Stimulated activated CD8-positive, alpha-beta memory T cell treated with anti-CD3 and anti-CD28 coated beads, Interleukin-15, amount 100 ng/mL, for 24 hours (primary cell): ENCODE data around the gene RSAD1.
"Not testable (repeated sequence)": the region's sequence is repeated elsewhere in the genome, so short reads cannot be mapped to it uniquely, and the experiment has no call there.

Experiments
- DNase-seq: peaks from one replicate; pipeline ENCODE4 v3.0.0-alpha.2; 2020; ENCODE audit warnings: low read depth

Gene RSAD1

DNA sequence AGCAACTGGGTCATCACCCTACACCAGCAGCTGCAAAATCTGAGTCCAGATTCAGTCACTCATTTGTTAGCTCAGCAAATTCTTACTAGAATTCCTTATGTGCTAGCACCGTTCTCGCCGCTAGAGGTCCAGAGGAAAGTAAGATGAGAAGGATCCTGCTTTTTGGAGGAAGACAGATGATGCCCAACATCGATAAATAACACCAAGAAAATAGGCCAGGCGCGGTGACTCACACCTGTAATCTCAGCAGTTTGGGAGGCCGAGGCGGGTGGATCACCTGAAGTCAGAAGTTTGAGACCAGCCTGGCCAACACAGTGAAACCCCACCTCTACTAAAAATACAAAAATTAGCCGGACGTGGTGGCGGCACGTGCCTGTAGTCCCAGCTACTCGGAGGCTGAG lies 5.9 kb upstream of the RSAD1 start:
- not testable (repeated sequence) for DNase-seq

DNA sequence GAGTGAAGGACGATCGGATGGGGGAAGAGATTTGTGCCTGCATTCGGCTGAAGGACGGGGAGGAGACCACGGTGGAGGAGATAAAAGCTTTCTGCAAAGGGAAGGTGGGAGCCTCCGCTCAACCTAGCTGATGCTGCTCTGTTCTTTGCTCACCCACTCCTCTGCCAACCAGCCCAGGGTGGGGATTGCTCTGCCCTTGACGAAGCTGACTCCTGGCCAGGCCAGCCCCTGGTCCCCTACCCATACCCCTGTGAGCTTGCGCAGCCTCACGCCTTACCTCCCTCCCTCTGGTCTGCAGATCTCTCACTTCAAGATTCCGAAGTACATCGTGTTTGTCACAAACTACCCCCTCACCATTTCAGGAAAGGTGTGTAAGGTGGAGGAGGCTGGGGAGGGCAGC lies 4.8 kb upstream of the RSAD1 start:
- DNase-seq, result no peak

- no peak for DNase-seq
Measured at GRCh38 chr17:50474523-50474922, 4.1 kb upstream of the RSAD1 start.

GRCh38 chr17:50475362-50475761 lies 3.3 kb upstream of the RSAD1 start:
- no peak for DNase-seq

GRCh38 chr17:50475775-50476544 lies 2.7 kb upstream of the RSAD1 start:
- not testable (repeated sequence) for DNase-seq

GRCh38 chr17:50476545-50477315 lies 1.9 kb upstream of the RSAD1 start:
- no peak for DNase-seq

GRCh38 chr17:50477976-50478375 lies 684 bp upstream of the RSAD1 start:
- no peak for DNase-seq

- peak; percentile 24 for DNase-seq
Measured at GRCh38 chr17:50479522-50480141, 972 bp downstream of the RSAD1 start.

DNA sequence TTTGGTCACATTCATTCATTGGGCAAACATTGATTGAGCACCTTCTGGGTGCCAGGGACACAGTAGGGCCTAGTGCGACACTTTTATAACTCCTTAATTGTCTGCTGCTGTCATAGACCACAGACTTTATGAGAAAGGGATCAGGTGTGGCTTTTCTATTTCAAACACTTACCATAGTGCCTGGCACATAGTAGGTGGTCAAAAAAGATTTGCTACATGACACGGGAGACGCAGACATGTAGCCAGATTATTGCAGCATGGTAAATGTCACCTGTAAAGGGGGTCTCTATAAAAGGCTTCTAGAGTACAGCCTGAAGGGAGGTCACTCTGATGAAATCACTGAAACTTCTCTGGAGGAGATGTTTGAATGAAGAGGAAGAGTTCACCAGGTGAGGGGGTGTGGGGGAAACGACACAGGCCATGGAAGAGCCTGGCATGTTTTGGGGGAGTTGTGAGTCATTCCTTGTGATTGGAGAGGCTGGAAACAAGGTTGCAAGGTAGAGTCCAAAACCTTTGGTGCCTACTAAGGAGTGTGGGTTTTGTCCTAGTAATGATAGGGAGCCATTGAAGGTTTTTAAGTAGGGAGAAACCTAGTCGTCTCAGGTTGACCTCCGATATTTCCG lies 1.6 kb downstream of the RSAD1 start:
- DNase-seq, result no peak

DNA sequence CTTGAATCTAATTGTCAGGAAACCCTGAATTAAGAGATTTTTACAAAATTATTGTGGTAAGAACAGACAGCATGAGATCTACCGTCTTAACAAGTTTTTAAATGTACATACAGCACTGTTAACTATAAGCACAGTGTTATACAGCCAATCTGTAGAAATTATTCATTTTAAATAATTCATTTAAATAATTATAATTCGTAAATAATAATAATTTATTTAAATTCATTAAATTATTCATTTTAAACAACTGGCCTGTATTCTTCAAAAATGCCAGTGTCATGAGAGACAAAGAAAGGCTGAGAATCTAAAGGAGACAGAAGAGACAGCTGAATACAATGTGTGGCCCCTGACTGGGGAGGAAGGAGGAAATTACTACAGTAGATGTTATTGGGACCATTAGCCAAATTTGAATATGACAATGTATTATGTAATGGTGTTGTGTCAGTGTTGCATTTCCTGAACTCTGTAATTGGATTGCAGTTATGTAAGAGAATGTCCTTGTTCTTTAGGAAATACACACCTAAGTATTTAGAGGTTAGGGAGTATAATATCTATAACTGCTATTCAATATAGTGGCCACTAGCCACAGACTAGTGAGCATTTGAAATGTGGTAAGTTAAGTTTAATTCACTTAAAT lies 2.3 kb downstream of the RSAD1 start:
- DNase-seq, result no peak

DNA sequence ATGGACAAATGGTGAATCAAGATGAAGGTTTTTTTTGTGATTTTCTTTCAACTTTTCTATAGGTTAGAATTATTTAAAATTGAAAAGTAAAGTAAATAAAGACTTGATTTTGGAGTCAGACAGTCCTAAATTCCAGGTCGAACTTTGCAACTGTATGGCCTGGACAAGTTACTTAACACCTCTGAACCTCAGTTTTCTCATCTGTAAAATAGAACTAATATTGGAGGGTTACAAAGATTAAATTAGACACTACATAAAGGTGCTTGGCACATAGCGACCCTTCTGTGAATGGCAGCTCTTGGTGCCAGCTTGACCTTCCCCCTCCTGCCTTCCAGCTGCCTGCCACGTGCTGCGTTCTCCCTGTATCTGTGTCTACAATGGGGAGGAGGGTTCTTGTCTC lies 3.0 kb downstream of the RSAD1 start:
- DNase-seq, result no peak

DNA sequence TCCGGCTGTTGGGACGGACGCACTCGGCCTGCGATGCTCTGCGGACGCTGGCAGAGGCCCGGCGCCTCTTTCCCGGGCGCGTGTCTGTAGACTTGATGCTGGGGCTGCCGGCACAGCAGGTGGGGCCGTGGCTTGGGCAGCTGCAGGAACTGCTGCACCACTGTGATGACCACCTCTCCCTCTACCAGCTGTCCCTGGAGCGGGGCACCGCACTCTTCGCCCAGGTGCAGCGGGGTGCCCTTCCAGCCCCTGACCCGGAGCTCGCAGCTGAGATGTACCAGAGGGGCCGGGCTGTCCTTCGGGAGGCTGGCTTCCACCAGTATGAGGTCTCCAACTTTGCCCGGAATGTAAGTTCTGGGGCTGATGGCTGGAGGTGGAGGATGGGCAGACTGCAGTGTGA lies 3.5 kb downstream of the RSAD1 start:
- DNase-seq, result no peak

GRCh38 chr17:50482516-50482915 lies 3.9 kb downstream of the RSAD1 start:
- peak; percentile 51 for DNase-seq

GRCh38 chr17:50483266-50483665 lies 4.6 kb downstream of the RSAD1 start:
- no peak for DNase-seq

DNA sequence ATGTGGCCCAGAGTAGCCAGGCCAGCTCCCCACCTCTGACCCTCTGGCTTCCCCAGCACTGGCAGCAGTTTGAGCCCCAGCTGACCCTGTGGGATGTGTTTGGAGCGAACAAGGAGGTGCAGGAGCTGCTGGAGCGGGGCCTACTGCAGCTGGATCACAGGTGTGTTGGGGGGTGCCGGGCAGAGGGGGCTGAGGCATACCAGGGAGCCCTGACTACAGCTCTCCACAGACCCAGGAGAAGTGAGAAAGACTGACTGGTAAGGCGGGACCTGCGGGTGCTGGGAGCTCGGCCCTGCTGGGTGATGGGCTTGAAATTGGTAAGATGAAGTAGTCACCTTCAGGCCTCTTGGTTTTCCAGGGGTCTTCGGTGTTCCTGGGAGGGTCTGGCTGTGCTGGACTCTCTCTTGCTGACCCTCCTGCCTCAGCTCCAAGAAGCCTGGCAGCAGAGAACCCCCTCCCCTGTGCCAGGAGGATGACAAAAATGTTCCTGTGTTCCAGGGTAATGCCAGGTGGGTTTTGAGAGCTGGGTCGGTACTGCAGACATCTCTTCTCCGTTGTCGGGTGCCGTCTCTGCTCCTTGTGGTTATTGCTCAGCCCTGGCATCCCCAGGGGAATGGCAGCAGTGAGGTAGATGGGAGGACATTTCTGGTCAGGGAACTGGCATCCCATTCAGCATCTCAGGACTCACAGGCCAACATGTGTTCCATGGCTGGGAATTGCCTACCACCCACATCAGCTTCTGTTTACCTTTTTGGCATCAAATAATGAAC lies 5.9 kb downstream of the RSAD1 start:
- DNase-seq, result no peak

GRCh38 chr17:50487213-50488096 lies 8.8 kb downstream of the RSAD1 start:
- DNase-seq, result no peak

DNA sequence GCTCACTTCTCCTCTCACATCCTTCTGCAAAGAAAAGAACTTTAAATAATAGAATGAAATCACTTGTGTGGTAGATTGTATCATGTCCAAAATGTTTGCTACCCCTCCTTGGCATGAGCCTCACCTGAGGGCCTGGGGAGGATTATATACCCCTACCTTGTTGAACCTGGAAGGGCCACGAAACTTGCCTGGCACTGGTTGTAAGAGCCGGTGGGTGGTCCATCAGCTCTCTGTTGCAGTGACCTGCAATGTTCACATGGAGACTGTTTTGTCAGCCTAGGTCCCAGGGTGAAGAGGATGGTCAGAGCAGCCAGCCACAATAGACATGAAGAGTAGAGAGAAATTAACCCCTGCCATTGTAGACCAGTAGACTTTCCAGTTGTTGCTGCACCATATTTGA lies 10.2 kb downstream of the RSAD1 start:
- no peak for DNase-seq

GRCh38 chr17:50491505-50491904 lies 12.8 kb downstream of the RSAD1 start:
- DNase-seq, result no peak

DNA sequence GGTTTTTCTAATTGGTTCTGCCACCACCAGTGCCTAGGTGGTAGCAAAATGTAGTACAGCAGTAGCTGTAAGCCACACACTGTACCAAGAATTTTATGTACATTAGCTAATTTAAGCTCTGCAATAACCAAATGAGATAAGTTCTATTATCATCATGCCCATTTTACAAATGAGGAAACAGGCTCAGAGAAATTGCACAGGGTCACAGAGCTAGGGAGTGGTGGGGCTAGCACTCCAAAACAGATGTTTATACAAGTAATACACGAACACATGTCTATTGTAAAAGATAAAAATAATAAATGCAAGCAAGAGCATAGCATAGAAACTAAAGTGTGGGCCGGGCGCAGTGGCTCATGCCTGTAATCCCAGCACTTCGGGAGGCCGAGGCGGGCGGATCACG lies 13.6 kb downstream of the RSAD1 start:
- DNase-seq, result no peak

GRCh38 chr17:50493744-50494143 lies 15.1 kb downstream of the RSAD1 start:
- no peak for DNase-seq
